Tibial artery (tissue), 4 donors: ENCODE measurements around the gene PSMA6.

Experiments used
- DNase-seq, 2 donors: peaks; one replicate each; pipeline ENCODE4 v3.0.0-alpha.2; 2019
- H3K27ac ChIP-seq, 2 donors: fragments of 200-600 bp; sonication (generic) in 1 of 2; 1 replicate in 1 of 2; 2 replicates in 1 of 2; pipeline ENCODE4 v1.5.1; 2018 to 2019; ENCODE audit warnings: mild to moderate bottlenecking in 1 of 2
- H3K27me3 ChIP-seq, 2 donors: fragments of 200-600 bp; sonication (generic) in 1 of 2; one replicate each; pipeline versions ENCODE4 v1.5.1 to v1.6.0; 2016 to 2019
- H3K36me3 ChIP-seq, 3 donors: fragments of 200-600 bp; sonication (generic) in 2 of 3; one replicate each; pipeline ENCODE4 v1.5.1; 2016 to 2019; ENCODE audit warnings: mild to moderate bottlenecking in 2 of 3
- H3K4me1 ChIP-seq, 4 donors: fragments of 200-600 bp; sonication (generic) in 2 of 4; 1 replicate in 3 of 4; 2 replicates in 1 of 4; pipeline ENCODE4 v1.5.1; 2016 to 2019
- H3K4me3 ChIP-seq, 2 donors: fragments of 200-600 bp; sonication (generic) in 1 of 2; 1 replicate in 1 of 2; 2 replicates in 1 of 2; pipeline ENCODE4 v1.5.1; 2018 to 2019; ENCODE audit warnings: mild to moderate bottlenecking in 2 of 2
- H3K9me3 ChIP-seq, 3 donors: fragments of 200-600 bp; sonication (generic) in 1 of 3; one replicate each; pipeline ENCODE4 v1.5.1; 2016 to 2019
- intact Hi-C: fragments of 100-400 bp; cut with DNase I; formaldehyde crosslinking; loops from one replicate; pipeline ENCODE4 v1.15.0; 2023; ENCODE audit warnings: low total_unique reads
- TF ChIP-seq, protein P1 (sequence below), 2 experiments: fragments of 200-600 bp in 1 of 2; fragments of 450-650 bp in 1 of 2; IDR thresholded peaks; one replicate each; pipeline ENCODE4 v1.5.1; 2017 to 2019; ENCODE audit warnings: antibody characterized with exemption in 2 of 2, mild to moderate bottlenecking in 1 of 2, moderate library complexity in 1 of 2

The PSMA6 gene

GRCh38 chr14:35349496-35350365, 57.5 kb downstream of the PSMA6 start:
- TF ChIP-seq, protein P1, sequence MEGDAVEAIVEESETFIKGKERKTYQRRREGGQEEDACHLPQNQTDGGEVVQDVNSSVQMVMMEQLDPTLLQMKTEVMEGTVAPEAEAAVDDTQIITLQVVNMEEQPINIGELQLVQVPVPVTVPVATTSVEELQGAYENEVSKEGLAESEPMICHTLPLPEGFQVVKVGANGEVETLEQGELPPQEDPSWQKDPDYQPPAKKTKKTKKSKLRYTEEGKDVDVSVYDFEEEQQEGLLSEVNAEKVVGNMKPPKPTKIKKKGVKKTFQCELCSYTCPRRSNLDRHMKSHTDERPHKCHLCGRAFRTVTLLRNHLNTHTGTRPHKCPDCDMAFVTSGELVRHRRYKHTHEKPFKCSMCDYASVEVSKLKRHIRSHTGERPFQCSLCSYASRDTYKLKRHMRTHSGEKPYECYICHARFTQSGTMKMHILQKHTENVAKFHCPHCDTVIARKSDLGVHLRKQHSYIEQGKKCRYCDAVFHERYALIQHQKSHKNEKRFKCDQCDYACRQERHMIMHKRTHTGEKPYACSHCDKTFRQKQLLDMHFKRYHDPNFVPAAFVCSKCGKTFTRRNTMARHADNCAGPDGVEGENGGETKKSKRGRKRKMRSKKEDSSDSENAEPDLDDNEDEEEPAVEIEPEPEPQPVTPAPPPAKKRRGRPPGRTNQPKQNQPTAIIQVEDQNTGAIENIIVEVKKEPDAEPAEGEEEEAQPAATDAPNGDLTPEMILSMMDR (IDR thresholded peaks at IDR 0.05), result no peak
- H3K27ac ChIP-seq, result no peak overlapping the region
- H3K4me3 ChIP-seq, result no peak overlapping the region
- no peaks in the 10 kb centered on the region for H3K9me3 ChIP-seq
- H3K4me1 ChIP-seq, result no peaks in the 10 kb centered on the region
- no peaks in the 10 kb centered on the region for H3K27me3 ChIP-seq
- no peak for DNase-seq
- H3K36me3 ChIP-seq, result no peaks in the 10 kb centered on the region
- intact Hi-C loops, result no loop called here

GRCh38 chr14:35351497-35351896, 59.3 kb downstream of the PSMA6 start:
- H3K36me3 ChIP-seq, result no peaks in the 10 kb centered on the region
- H3K27me3 ChIP-seq, result no peaks in the 10 kb centered on the region
- intact Hi-C loops, result no loop called here
- H3K4me1 ChIP-seq, result peaks cover 0 to 8% (median 0%) of the 10 kb centered on the region in 4 donors
- DNase-seq, result no peak
- TF ChIP-seq, protein P1 (IDR thresholded peaks at IDR 0.05), result no peak
- no peak overlapping the region for H3K27ac ChIP-seq
- no peaks in the 10 kb centered on the region for H3K9me3 ChIP-seq
- H3K4me3 ChIP-seq, result no peak overlapping the region

DNA sequence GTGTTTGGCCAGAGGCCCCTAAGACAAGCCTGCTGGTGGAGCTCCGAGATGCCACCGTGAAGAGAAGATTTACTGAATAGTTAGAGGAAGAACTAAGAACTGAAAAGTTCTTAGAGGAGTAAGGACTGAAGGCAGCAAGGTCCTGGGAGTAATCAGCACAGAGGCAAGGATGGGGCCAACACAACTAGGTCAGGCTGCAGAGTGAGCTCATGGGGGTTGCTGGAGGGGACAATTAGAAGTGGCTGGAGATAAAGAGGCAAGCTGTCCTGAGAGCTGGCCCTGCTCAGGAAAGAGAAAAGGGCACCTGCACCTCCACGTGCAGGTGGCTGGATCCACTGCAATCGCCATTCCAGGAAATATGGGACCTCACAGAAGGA, 59.7 kb downstream of the PSMA6 start:
- TF ChIP-seq, protein P1 (IDR thresholded peaks at IDR 0.05), result no peak
- no peak overlapping the region for H3K4me3 ChIP-seq
- H3K27ac ChIP-seq, result no peak overlapping the region
- H3K4me1 ChIP-seq, result peaks cover 0 to 10% (median 0%) of the 10 kb centered on the region in 4 donors
- no peaks in the 10 kb centered on the region for H3K27me3 ChIP-seq
- no peak for DNase-seq
- intact Hi-C loops, result no loop called here
- no peaks in the 10 kb centered on the region for H3K9me3 ChIP-seq
- no peaks in the 10 kb centered on the region for H3K36me3 ChIP-seq

DNA sequence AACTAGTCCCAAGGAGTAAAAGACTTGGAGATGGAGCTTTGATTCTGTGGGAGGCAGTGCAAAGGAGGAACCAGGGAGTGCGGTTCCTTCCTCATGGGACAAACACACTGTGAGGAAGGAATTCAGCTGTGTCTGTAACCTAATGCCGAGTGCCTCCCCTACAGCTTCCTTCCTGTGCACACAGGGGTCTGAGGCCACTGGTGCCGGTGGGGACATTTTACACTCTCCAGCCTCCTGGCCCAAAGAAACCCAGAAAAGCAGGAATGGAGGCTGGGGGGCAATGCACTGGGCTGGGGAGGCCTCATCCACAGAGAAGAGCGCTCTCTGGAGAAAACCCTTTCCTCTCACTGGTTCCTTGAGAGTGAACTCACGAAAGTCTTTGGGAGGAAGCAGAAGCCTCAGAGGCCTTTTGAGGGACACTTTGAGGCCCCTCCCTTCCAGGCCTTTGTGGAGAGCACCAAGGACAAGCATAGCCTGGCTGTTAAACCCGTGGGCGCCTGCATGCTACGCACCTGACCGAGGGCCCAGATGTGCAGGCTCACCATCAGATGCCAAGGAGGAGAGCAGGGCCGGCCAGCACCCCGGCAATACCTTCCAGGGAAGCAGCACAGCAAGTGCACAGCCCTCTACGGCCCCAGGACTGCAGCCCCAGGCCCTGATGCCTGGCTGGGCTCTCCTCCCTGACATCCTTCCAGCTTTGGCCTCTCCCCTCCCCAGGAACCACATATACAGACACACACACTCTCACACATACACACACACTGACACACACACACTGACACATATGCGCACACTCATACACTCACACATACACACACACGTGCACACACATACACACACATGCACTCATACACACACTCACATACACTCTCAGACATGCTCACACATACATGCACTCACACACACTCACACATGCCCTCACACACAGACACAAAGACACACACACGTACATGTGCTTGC, 60.4 kb downstream of the PSMA6 start:
- H3K27me3 ChIP-seq, result no peaks in the 10 kb centered on the region

More for the DNA sequence above, 60.4 kb downstream of the PSMA6 start:
- no peak overlapping the region for H3K27ac ChIP-seq
- TF ChIP-seq, protein P1 (IDR thresholded peaks at IDR 0.05), result no peak
- DNase-seq, result no peak
- intact Hi-C loops, result no loop called here
- no peaks in the 10 kb centered on the region for H3K9me3 ChIP-seq
- no peak overlapping the region for H3K4me3 ChIP-seq
- H3K36me3 ChIP-seq, result no peaks in the 10 kb centered on the region
- H3K4me1 ChIP-seq, result peaks cover 0 to 10% (median 0%) of the 10 kb centered on the region in 4 donors
